ENCODE data around the gene KRT84.

The KRT84 gene

GRCh38 chr12:52362118-52362726 lies 23.2 kb downstream of the KRT84 start:
- peak; percentile 43 for TF ChIP-seq CTCF (conservative IDR thresholded peaks at IDR 0.05; ENCODE audit: low read depth, low read length)
- no peak for DNase-seq (ENCODE audit: low read depth)
- no peak overlapping the region for H3K4me3 ChIP-seq (ENCODE audit: low read depth, low read length)

- TF ChIP-seq CTCF (conservative IDR thresholded peaks at IDR 0.05; ENCODE audit: low read depth, low read length): no peak
- no peak overlapping the region for H3K4me3 ChIP-seq (ENCODE audit: low read depth, low read length)
- DNase-seq (ENCODE audit: low read depth): no peak
These were observed 23.9 kb downstream of the KRT84 start for GRCh38 chr12:52361553-52361952.

- DNase-seq (ENCODE audit: low read depth): no peak
- no peak overlapping the region for H3K4me3 ChIP-seq (ENCODE audit: low read depth, low read length)
- no peak for TF ChIP-seq CTCF (conservative IDR thresholded peaks at IDR 0.05; ENCODE audit: low read depth, low read length)
These were observed 24.7 kb downstream of the KRT84 start for GRCh38 chr12:52360663-52361271.

- H3K4me3 ChIP-seq (ENCODE audit: low read depth, low read length): no peak overlapping the region
- DNase-seq (ENCODE audit: low read depth): no peak
- TF ChIP-seq CTCF (conservative IDR thresholded peaks at IDR 0.05; ENCODE audit: low read depth, low read length): no peak
These were observed 25.3 kb downstream of the KRT84 start for GRCh38 chr12:52360106-52360662.

- no peak overlapping the region for H3K4me3 ChIP-seq (ENCODE audit: low read depth, low read length)
- no peak for DNase-seq (ENCODE audit: low read depth)
- no peak for TF ChIP-seq CTCF (conservative IDR thresholded peaks at IDR 0.05; ENCODE audit: low read depth, low read length)
These were observed 25.8 kb downstream of the KRT84 start for GRCh38 chr12:52359621-52360061.

GRCh38 chr12:52358575-52359350 lies 26.7 kb downstream of the KRT84 start:
- no peak for TF ChIP-seq CTCF (conservative IDR thresholded peaks at IDR 0.05; ENCODE audit: low read depth, low read length)
- H3K4me3 ChIP-seq (ENCODE audit: low read depth, low read length): no peak overlapping the region
- no peak for DNase-seq (ENCODE audit: low read depth)
